Measurements from ENCODE around the gene LCLAT1.

Gene LCLAT1

GRCh38 chr2:30527411-30527810 lies 80.4 kb downstream of the LCLAT1 start:
- DNase-seq = no peak

- no peak for DNase-seq
These were observed 80.8 kb downstream of the LCLAT1 start for GRCh38 chr2:30527859-30528258.

GRCh38 chr2:30530346-30530745 lies 83.3 kb downstream of the LCLAT1 start:
- DNase-seq = no peak

- no peak for DNase-seq
These were observed 94.6 kb downstream of the LCLAT1 start for GRCh38 chr2:30541680-30542079.

- no peak for DNase-seq
These were observed 98.8 kb downstream of the LCLAT1 start for GRCh38 chr2:30545875-30546274.

- no peak for DNase-seq
These were observed 101.3 kb downstream of the LCLAT1 start for GRCh38 chr2:30548386-30548785.

GRCh38 chr2:30549096-30549495 lies 102.0 kb downstream of the LCLAT1 start:
- DNase-seq = no peak

GRCh38 chr2:30559544-30560275 lies 112.7 kb downstream of the LCLAT1 start:
- no peak for DNase-seq

GRCh38 chr2:30561349-30561748 lies 114.3 kb downstream of the LCLAT1 start:
- DNase-seq = no peak

GRCh38 chr2:30565851-30566358 lies 118.9 kb downstream of the LCLAT1 start:
- no peak for DNase-seq

- no peak for DNase-seq
These were observed 119.6 kb downstream of the LCLAT1 start for GRCh38 chr2:30566631-30567030.

GRCh38 chr2:30567317-30567716 lies 120.3 kb downstream of the LCLAT1 start:
- DNase-seq = no peak

- no peak for DNase-seq
These were observed 122.9 kb downstream of the LCLAT1 start for GRCh38 chr2:30569946-30570345.

GRCh38 chr2:30577151-30577550 lies 130.1 kb downstream of the LCLAT1 start:
- no peak for DNase-seq

GRCh38 chr2:30580391-30580790 lies 133.3 kb downstream of the LCLAT1 start:
- no peak for DNase-seq

GRCh38 chr2:30582521-30582920 lies 135.5 kb downstream of the LCLAT1 start:
- DNase-seq = no peak

GRCh38 chr2:30583204-30583749 lies 136.2 kb downstream of the LCLAT1 start:
- no peak for DNase-seq

GRCh38 chr2:30584116-30584515 lies 137.1 kb downstream of the LCLAT1 start:
- DNase-seq = no peak

GRCh38 chr2:30588994-30589393 lies 141.9 kb downstream of the LCLAT1 start:
- DNase-seq = no peak

- no peak for DNase-seq
These were observed 143.4 kb downstream of the LCLAT1 start for GRCh38 chr2:30590407-30590806.

GRCh38 chr2:30591186-30591585 lies 144.1 kb downstream of the LCLAT1 start:
- no peak for DNase-seq

GRCh38 chr2:30601375-30601774 lies 154.3 kb downstream of the LCLAT1 start:
- DNase-seq = no peak

GRCh38 chr2:30605197-30605596 lies 158.2 kb downstream of the LCLAT1 start:
- DNase-seq = no peak

GRCh38 chr2:30608643-30609042 lies 161.6 kb downstream of the LCLAT1 start:
- DNase-seq = no peak

- no peak for DNase-seq
These were observed 164.5 kb downstream of the LCLAT1 start for GRCh38 chr2:30611583-30611982.
